Measurements from ENCODE around the gene UGT2B15. TPM values are rescaled to one million over a fixed set of nuclear protein-coding genes. Genes with fewer than 3 reads are reported as not detected.

The UGT2B15 gene
- total RNA-seq, 1 donor from 2014 or later: not detected

GRCh38 chr4:68615699-68616422, 54.6 kb downstream of the UGT2B15 start:
- ATAC-seq (no peak), DNase-seq (no peak)
- no peak for TF ChIP-seq CTCF (IDR thresholded peaks at IDR 0.05)
- intact Hi-C loops (cut with DNase I): no loop called here
- Histone ChIP-seq H3K27me3 (no peaks in the 10 kb centered on the region), H3K4me1 (no peaks in the 10 kb centered on the region), H3K9me3 (no peaks in the 10 kb centered on the region), H3K36me3 (no peaks in the 10 kb centered on the region), H3K4me3 (no peak overlapping the region), H3K27ac (no peak overlapping the region)

- Histone ChIP-seq H3K9me3 (no peaks in the 10 kb centered on the region), H3K36me3 (no peaks in the 10 kb centered on the region), H3K4me1 (no peaks in the 10 kb centered on the region), H3K27ac (no peak overlapping the region), H3K27me3 (no peaks in the 10 kb centered on the region), H3K4me3 (no peak overlapping the region)
- DNase-seq: no peak
- ATAC-seq: no peak
- intact Hi-C loops (cut with DNase I): no loop called here
- TF ChIP-seq CTCF (IDR thresholded peaks at IDR 0.05): no peak
These were observed 56.7 kb downstream of the UGT2B15 start for GRCh38 chr4:68613752-68614151.

GRCh38 chr4:68606240-68606639, 64.2 kb downstream of the UGT2B15 start:
- Histone ChIP-seq H3K4me1 (no peaks in the 10 kb centered on the region), H3K4me3 (no peak overlapping the region), H3K36me3 (no peaks in the 10 kb centered on the region), H3K27me3 (no peaks in the 10 kb centered on the region), H3K27ac (no peak overlapping the region), H3K9me3 (no peaks in the 10 kb centered on the region)
- ATAC-seq (no peak), DNase-seq (no peak)
- intact Hi-C loops (cut with DNase I): no loop called here
- no peak for TF ChIP-seq CTCF (IDR thresholded peaks at IDR 0.05)

- Histone ChIP-seq H3K27me3 (no peaks in the 10 kb centered on the region), H3K4me1 (no peaks in the 10 kb centered on the region), H3K9me3 (no peaks in the 10 kb centered on the region), H3K27ac (no peak overlapping the region), H3K36me3 (no peaks in the 10 kb centered on the region), H3K4me3 (no peak overlapping the region)
- no peak for TF ChIP-seq CTCF (IDR thresholded peaks at IDR 0.05)
- intact Hi-C loops (cut with DNase I): no loop called here
- DNase-seq (no peak), ATAC-seq (no peak)
These were observed 71.3 kb downstream of the UGT2B15 start for GRCh38 chr4:68599150-68599549.

- intact Hi-C loops (cut with DNase I): no loop called here
- no peaks in the 10 kb centered on the region for H3K4me1 ChIP-seq
- no peak overlapping the region for H3K4me3 ChIP-seq
- DNase-seq (no peak), ATAC-seq (no peak)
- no peaks in the 10 kb centered on the region for H3K9me3 ChIP-seq
- no peaks in the 10 kb centered on the region for H3K36me3 ChIP-seq
- H3K27ac ChIP-seq: no peak overlapping the region
- TF ChIP-seq CTCF (IDR thresholded peaks at IDR 0.05): no peak
- H3K27me3 ChIP-seq: no peaks in the 10 kb centered on the region
These were observed 73.0 kb downstream of the UGT2B15 start for GRCh38 chr4:68597482-68597881.

Other genes with a start within 250 kb of the UGT2B15 start
- not detected for gene TMPRSS11E, start 223.2 kb downstream of the UGT2B15 start, total RNA-seq
- gene UGT2B17, start 94.3 kb downstream of the UGT2B15 start, total RNA-seq: not detected
- gene UGT2B10, start 145.3 kb upstream of the UGT2B15 start, total RNA-seq: not detected